Transverse colon (tissue), 4 donors: Measurements from ENCODE around the gene ZBTB45. TPM values are rescaled to one million over a fixed set of nuclear protein-coding genes. Genes with fewer than 3 reads are reported as not detected.

ENCODE experiments used
- DNase-seq: peaks from one replicate; pipeline ENCODE4 v3.0.0-alpha.2; 2019
- H3K27ac ChIP-seq, 4 donors: fragments of 200-600 bp; sonication (generic); 2 replicates each; pipeline ENCODE4 v1.5.1; 2016 to 2018; ENCODE audit warnings: inconsistent platforms in 4 of 4
- H3K27me3 ChIP-seq: fragments of 200-600 bp; sonication (generic); 2 replicates; pipeline ENCODE4 v1.5.1; 2017; ENCODE audit warnings: inconsistent platforms
- H3K36me3 ChIP-seq, 4 donors: fragments of 200-600 bp; sonication (generic); 2 replicates each; pipeline ENCODE4 v1.5.1; 2017 to 2019; ENCODE audit warnings: inconsistent platforms in 4 of 4
- H3K4me1 ChIP-seq, 4 donors: fragments of 200-600 bp; sonication (generic); 2 replicates each; pipeline ENCODE4 v1.5.1; 2017 to 2020; ENCODE audit warnings: inconsistent platforms in 4 of 4
- H3K4me3 ChIP-seq, 4 donors: fragments of 200-600 bp; sonication (generic); 1 replicate in 1 of 4; 2 replicates in 3 of 4; pipeline versions ENCODE4 v1.5.1 to v1.6.1; 2017 to 2019; ENCODE audit warnings: inconsistent platforms in 4 of 4
- H3K9me3 ChIP-seq, 2 donors: fragments of 200-600 bp; sonication (generic); 2 replicates each; pipeline ENCODE4 v1.5.1; 2017 to 2019; ENCODE audit warnings: inconsistent platforms in 2 of 2
- EP300 ChIP-seq: sonication (generic); formaldehyde crosslinking; IDR thresholded peaks from one replicate; pipeline ENCODE4 v1.6.1; 2017; ENCODE audit warnings: antibody characterized with exemption, low read depth
- POLR2A ChIP-seq: fragments of 450-650 bp; IDR thresholded peaks from one replicate; pipeline ENCODE4 v1.6.1; 2016; ENCODE audit warnings: antibody characterized with exemption, mild to moderate bottlenecking, moderate library complexity
- POLR2AphosphoS5 ChIP-seq, 3 donors: sonication (generic); formaldehyde crosslinking; IDR thresholded peaks; one replicate each; pipeline ENCODE4 v1.6.1; 2016; ENCODE audit warnings: antibody characterized with exemption in 3 of 3
- WGBS, 2 donors: methylation state at CpG; one replicate each; pipeline ENCODE4 v1.1.5; 2018; ENCODE audit warnings: low coverage in 1 of 2; 5-methylcytosine and 5-hydroxymethylcytosine counted together
- in situ Hi-C, 4 donors: fragments of 200-750 bp; cut with MboI; loops; one replicate each; pipeline versions ENCODE4 v1.15.0 to v1.15.1; 2017; ENCODE audit warnings: low sequenced_read_pairs in 3 of 4, low pct_ligation_motif_present in 1 of 4, low pct_unique_long_range_greater_than_20kb in 1 of 4
- intact Hi-C: fragments of 100-400 bp; cut with DNase I; formaldehyde crosslinking; loops from one replicate; pipeline ENCODE4 v1.15.1; 2023; ENCODE audit warnings: low total_unique reads
- total RNA-seq, 4 donors: library from RNA; depleted of rRNA; stranded (reverse); fragments of >200 nt; gene quantifications; one replicate each; pipeline ENCODE4 v1.1.0, GENCODE V29; 2016
- TF ChIP-seq, protein P1 (sequence below), 5 experiments: fragments of 200-600 bp in 3 of 5; fragments of 450-650 bp in 2 of 5; sonication (generic) in 3 of 5; IDR thresholded peaks; 1 replicate in 2 of 5; 2 replicates in 3 of 5; pipeline ENCODE4 v1.5.1; 2016 to 2017; ENCODE audit warnings: antibody characterized with exemption in 5 of 5, inconsistent platforms in 3 of 5, mild to moderate bottlenecking in 2 of 5, moderate library complexity in 1 of 5

Gene ZBTB45
- total RNA-seq, 4 donors from 2014 or later: 12.8 to 24.7 (median 18.1) TPM

DNA sequence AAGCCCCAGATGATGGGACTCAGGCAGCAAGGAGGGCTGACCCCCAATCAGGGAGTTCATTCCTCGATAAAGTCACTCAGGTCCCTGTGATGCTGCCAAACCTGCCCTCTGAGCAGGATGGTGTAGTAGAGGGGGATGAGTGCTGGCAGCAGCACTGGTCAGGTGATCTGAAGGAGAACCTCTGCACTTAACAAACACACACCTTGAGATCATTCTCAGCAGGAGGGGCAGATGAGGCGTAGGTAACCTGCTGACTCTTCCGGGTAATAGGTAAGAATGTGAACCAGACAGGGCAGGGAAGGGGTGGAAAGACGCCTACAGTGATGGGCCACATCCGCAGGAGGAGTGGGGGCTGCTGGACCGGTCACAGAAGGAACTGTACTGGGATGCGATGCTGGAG, 40.3 kb downstream of the ZBTB45 start:
- 92% methylated on average over 7 of the region's 7 CpGs; no CpG with 5 or more reads in 1 of the 2 donors for WGBS, 2 donors
- in situ Hi-C loops: no loop called here

DNA sequence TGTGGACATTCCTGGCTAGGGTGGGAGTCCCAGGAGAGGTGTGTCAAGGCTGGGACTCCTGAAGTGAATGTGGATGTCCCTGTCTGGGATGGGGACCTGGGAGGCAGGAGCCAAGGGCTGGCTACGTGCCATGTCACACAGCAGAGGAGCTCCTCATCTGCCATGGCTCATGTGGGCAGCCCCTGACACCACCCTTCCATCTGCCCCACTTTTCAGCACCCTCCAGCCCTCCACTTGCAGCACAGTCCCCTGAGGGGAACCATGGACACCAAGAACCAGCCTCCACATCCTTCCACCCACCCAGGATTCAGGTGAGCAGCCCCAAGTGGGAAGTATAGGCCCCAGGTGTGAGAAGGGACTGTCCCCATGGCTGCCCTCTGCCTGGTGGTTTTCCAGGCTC, 41.7 kb downstream of the ZBTB45 start:
- Histone ChIP-seq H3K4me3 (no peak overlapping the region), H3K27me3 (no peaks in the 10 kb centered on the region), H3K4me1 (peaks cover 13 to 19% (median 16%) of the 10 kb centered on the region in 4 donors), H3K36me3 (no peaks in the 10 kb centered on the region), H3K27ac (no peak overlapping the region), H3K9me3 (no peaks in the 10 kb centered on the region)
- intact Hi-C loops (no loop called here), in situ Hi-C loops (no loop called here)
- no peak for DNase-seq
- 100% methylated on average over 1 of the region's 1 CpG; no CpG with 5 or more reads in 1 of the 2 donors for WGBS, 2 donors
- TF ChIP-seq EP300 (no peak), POLR2AphosphoS5 (IDR thresholded peaks at IDR 0.05) (no peak)

More for the DNA sequence above, 40.3 kb downstream of the ZBTB45 start:
- no peaks in the 10 kb centered on the region for H3K27me3 ChIP-seq
- H3K36me3 ChIP-seq: no peaks in the 10 kb centered on the region
- no peak overlapping the region for H3K27ac ChIP-seq
- intact Hi-C loops: no loop called here
- peaks cover 13 to 19% (median 16%) of the 10 kb centered on the region in 4 donors for H3K4me1 ChIP-seq
- TF ChIP-seq POLR2A: no peak
- TF ChIP-seq, protein P1, sequence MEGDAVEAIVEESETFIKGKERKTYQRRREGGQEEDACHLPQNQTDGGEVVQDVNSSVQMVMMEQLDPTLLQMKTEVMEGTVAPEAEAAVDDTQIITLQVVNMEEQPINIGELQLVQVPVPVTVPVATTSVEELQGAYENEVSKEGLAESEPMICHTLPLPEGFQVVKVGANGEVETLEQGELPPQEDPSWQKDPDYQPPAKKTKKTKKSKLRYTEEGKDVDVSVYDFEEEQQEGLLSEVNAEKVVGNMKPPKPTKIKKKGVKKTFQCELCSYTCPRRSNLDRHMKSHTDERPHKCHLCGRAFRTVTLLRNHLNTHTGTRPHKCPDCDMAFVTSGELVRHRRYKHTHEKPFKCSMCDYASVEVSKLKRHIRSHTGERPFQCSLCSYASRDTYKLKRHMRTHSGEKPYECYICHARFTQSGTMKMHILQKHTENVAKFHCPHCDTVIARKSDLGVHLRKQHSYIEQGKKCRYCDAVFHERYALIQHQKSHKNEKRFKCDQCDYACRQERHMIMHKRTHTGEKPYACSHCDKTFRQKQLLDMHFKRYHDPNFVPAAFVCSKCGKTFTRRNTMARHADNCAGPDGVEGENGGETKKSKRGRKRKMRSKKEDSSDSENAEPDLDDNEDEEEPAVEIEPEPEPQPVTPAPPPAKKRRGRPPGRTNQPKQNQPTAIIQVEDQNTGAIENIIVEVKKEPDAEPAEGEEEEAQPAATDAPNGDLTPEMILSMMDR (IDR thresholded peaks at IDR 0.05): no peak
- TF ChIP-seq EP300: no peak
- no peak for TF ChIP-seq POLR2AphosphoS5 (IDR thresholded peaks at IDR 0.05)
- H3K4me3 ChIP-seq: no peak overlapping the region
- no peak for DNase-seq
- H3K9me3 ChIP-seq: no peaks in the 10 kb centered on the region

DNA sequence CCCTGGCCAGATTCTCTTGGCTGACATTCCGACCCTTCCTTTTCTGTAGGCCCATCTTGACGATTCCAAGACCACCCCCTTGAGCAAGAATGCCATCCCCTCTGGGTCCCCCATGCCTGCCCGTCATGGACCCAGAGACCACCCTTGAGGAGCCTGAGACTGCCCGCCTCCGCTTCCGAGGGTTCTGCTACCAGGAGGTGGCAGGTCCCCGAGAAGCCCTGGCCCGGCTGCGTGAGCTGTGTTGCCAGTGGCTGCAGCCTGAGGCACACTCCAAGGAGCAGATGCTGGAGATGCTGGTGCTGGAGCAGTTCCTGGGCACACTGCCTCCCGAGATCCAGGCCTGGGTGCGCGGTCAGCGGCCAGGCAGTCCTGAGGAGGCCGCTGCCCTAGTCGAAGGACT, 42.5 kb downstream of the ZBTB45 start:
- TF ChIP-seq, protein P1 (IDR thresholded peaks at IDR 0.05): no peak
- no peak for TF ChIP-seq EP300
- no peak for TF ChIP-seq POLR2A
- TF ChIP-seq POLR2AphosphoS5 (IDR thresholded peaks at IDR 0.05): no peak
- DNase-seq: no peak
- Histone ChIP-seq H3K9me3 (no peaks in the 10 kb centered on the region), H3K27ac (peak overlapping the region; percentile 88 to 92 (median 90)), H3K36me3 (peaks cover 0 to 4% (median under 1%) of the 10 kb centered on the region in 4 donors), H3K4me1 (peaks cover 13 to 19% (median 16%) of the 10 kb centered on the region in 4 donors), H3K4me3 (no peak overlapping the region), H3K27me3 (no peaks in the 10 kb centered on the region)
- 92% methylated on average over 15 of the region's 15 CpGs; no CpG with 5 or more reads in 1 of the 2 donors for WGBS, 2 donors
- intact Hi-C loops (no loop called here), in situ Hi-C loops (no loop called here)

- H3K4me1 ChIP-seq: peaks cover 13 to 19% (median 16%) of the 10 kb centered on the region in 4 donors
- intact Hi-C loops (no loop called here), in situ Hi-C loops (no loop called here)
- H3K4me3 ChIP-seq: peak overlapping the region; percentile 54 to 75 (median 64)
- no peaks in the 10 kb centered on the region for H3K9me3 ChIP-seq
- no peak for DNase-seq
- H3K27me3 ChIP-seq: no peaks in the 10 kb centered on the region
- TF ChIP-seq EP300: no peak
- H3K27ac ChIP-seq: peak overlapping the region; percentile 88 to 92 (median 90)
- 2 to 5% methylated on average over 9 to 27 of the region's 27 CpGs for WGBS, 2 donors
- H3K36me3 ChIP-seq: peaks cover 0 to 10% (median 5%) of the 10 kb centered on the region in 4 donors
Measured at GRCh38 chr19:58476498-58477015, 43.1 kb downstream of the ZBTB45 start.

DNA sequence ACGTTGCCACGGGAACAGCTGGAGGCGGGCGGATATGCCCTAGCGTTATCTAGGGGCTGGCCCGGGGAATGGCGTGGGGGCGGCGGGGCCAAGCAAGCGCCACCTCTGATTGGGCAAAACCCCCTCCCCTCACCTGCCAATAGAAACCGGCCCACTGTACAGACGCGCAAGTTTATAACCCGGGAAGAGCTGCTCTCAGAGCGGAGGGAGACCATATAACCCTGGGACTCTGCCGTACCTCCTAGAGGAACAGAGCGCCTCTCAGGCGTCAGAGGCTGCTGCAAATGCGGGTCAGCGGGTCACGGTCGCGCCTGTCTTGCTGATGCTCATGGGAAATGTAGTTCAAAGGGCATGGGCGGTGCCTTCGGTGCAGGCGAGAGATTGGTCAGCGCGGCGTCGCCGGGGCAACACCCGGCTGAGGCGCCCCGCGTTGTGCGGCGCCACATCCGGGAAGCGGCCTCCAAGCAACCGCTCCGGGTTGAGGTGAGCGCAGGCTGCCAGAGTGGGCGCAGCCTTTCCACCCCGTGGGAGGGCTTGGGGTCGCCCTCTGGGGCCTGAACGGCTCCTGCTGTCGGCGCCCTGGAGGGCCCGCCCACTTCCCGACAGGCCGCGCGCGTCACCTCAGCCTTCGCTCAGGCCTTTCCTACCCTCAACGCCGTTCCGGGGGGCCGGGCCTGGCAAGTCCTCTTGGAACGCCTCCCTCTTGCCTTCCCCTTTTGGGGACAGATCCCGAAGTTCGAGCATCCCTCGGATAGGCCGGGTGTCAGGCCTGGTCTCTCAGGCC, 43.7 kb downstream of the ZBTB45 start, which contains the start of gene ZNF446:
TSS of gene ZNF446 (plus strand) at position 639 of the 784 bp plus-strand sequence. CDS start 867 bp downstream, outside the sequence.
- intact Hi-C loops: no loop called here
- in situ Hi-C loops: no loop called here
- peak within 1 kb of the TSS; percentile 88 to 92 (median 90) for H3K27ac ChIP-seq
- no peaks in the 10 kb centered on the region for H3K27me3 ChIP-seq
- no peaks in the 10 kb centered on the region for H3K9me3 ChIP-seq
- peak within 1 kb of the TSS; percentile 54 to 75 (median 64) for H3K4me3 ChIP-seq
- peaks cover 0 to 11% (median 5%) of the 10 kb centered on the region in 4 donors for H3K36me3 ChIP-seq
- peak; percentile 97 for DNase-seq
- H3K4me1 ChIP-seq: peaks cover 13 to 19% (median 16%) of the 10 kb centered on the region in 4 donors
- TF ChIP-seq POLR2AphosphoS5 (IDR thresholded peaks at IDR 0.05) (peak; percentile 48 to 81 (median 71)), EP300 (no peak), POLR2A (peak; percentile 75)
- TF ChIP-seq, protein P1 (IDR thresholded peaks at IDR 0.05): peak in 1 of 5 experiments; percentile 0
- 0% methylated on average over 1 to 60 of the region's 64 CpGs for WGBS, 2 donors
